Peyer's patch (tissue), 4 donors: ENCODE results near the gene LAMB3. TPM values are rescaled to one million over a fixed set of nuclear protein-coding genes. Genes with fewer than 3 reads are reported as not detected.

Experiments used
- DNase-seq, 3 donors: peaks; one replicate each; pipeline ENCODE4 v3.0.0-alpha.2; 2017 to 2019
- H3K27ac ChIP-seq, 4 donors: fragments of 200-600 bp; sonication (generic); one replicate each; pipeline ENCODE4 v1.5.1; 2016 to 2019
- H3K27me3 ChIP-seq, 2 donors: fragments of 200-600 bp; sonication (generic); one replicate each; pipeline ENCODE4 v1.5.1; 2019
- H3K36me3 ChIP-seq, 3 donors: fragments of 200-600 bp; sonication (generic); one replicate each; pipeline ENCODE4 v1.5.1; 2016 to 2019
- H3K4me1 ChIP-seq, 4 donors: fragments of 200-600 bp; sonication (generic); one replicate each; pipeline ENCODE4 v1.5.1; 2016 to 2019
- H3K4me3 ChIP-seq, 4 donors: fragments of 200-600 bp; sonication (generic); 1 replicate in 3 of 4; 2 replicates in 1 of 4; pipeline ENCODE4 v1.5.1; 2016 to 2019; ENCODE audit warnings: mild to moderate bottlenecking in 1 of 4
- H3K9me3 ChIP-seq, 4 donors: fragments of 200-600 bp; sonication (generic); one replicate each; pipeline ENCODE4 v1.5.1; 2016 to 2019; ENCODE audit warnings: mild to moderate bottlenecking in 1 of 4
- CTCF ChIP-seq, 6 experiments: fragments of 450-650 bp in 4 of 6; fragments of 200-600 bp in 2 of 6; sonication (generic) in 1 of 6; IDR thresholded peaks; one replicate each; pipeline ENCODE4 v1.5.1; 2017 to 2019; ENCODE audit warnings: antibody characterized with exemption in 6 of 6, mild to moderate bottlenecking in 3 of 6, moderate library complexity in 1 of 6
- POLR2A ChIP-seq, 2 donors: fragments of 450-650 bp; IDR thresholded peaks; one replicate each; pipeline ENCODE4 v1.5.1; 2017; ENCODE audit warnings: antibody characterized with exemption in 2 of 2, mild to moderate bottlenecking in 2 of 2, moderate library complexity in 2 of 2
- total RNA-seq, 4 donors: library from RNA; depleted of rRNA; stranded (reverse); fragments of >200 nt; gene quantifications; one replicate each; pipeline ENCODE4 v1.1.0, GENCODE V29; 2016

LAMB3 gene
- total RNA-seq, 4 donors from 2014 or later: 9.1 to 109 (median 104) TPM

GRCh38 chr1:209585672-209586071 is 66.6 kb downstream of the LAMB3 start:
- TF ChIP-seq CTCF (IDR thresholded peaks at IDR 0.05) (no peak), POLR2A (IDR thresholded peaks at IDR 0.05) (no peak)
- Histone ChIP-seq H3K4me1 (peaks cover 0 to 11% (median 0%) of the 10 kb centered on the region in 4 donors), H3K9me3 (no peaks in the 10 kb centered on the region), H3K27ac (no peak overlapping the region), H3K4me3 (peak overlapping the region in 1 of 4 donors; percentile 4), H3K27me3 (no peaks in the 10 kb centered on the region), H3K36me3 (no peaks in the 10 kb centered on the region)
- peak in 2 of 3 donors; percentile 50 to 67 for DNase-seq

GRCh38 chr1:209585197-209585596 is 67.0 kb downstream of the LAMB3 start:
- no peak overlapping the region for H3K27ac ChIP-seq
- no peak for DNase-seq
- H3K9me3 ChIP-seq: no peaks in the 10 kb centered on the region
- TF ChIP-seq CTCF (IDR thresholded peaks at IDR 0.05) (no peak), POLR2A (IDR thresholded peaks at IDR 0.05) (no peak)
- peaks cover 0 to 11% (median 0%) of the 10 kb centered on the region in 4 donors for H3K4me1 ChIP-seq
- peak overlapping the region in 1 of 4 donors; percentile 4 for H3K4me3 ChIP-seq
- no peaks in the 10 kb centered on the region for H3K36me3 ChIP-seq
- no peaks in the 10 kb centered on the region for H3K27me3 ChIP-seq

GRCh38 chr1:209584231-209584672 is 68.0 kb downstream of the LAMB3 start:
- H3K4me1 ChIP-seq: peaks cover 0 to 11% (median 0%) of the 10 kb centered on the region in 4 donors
- no peaks in the 10 kb centered on the region for H3K36me3 ChIP-seq
- DNase-seq: no peak
- no peaks in the 10 kb centered on the region for H3K9me3 ChIP-seq
- H3K27ac ChIP-seq: no peak overlapping the region
- no peak overlapping the region for H3K4me3 ChIP-seq
- H3K27me3 ChIP-seq: no peaks in the 10 kb centered on the region
- TF ChIP-seq CTCF (IDR thresholded peaks at IDR 0.05) (no peak), POLR2A (IDR thresholded peaks at IDR 0.05) (no peak)

- Histone ChIP-seq H3K27ac (no peak within 1 kb of the TSS), H3K9me3 (no peaks in the 10 kb centered on the region), H3K36me3 (no peaks in the 10 kb centered on the region), H3K27me3 (no peaks in the 10 kb centered on the region), H3K4me1 (peaks cover 0 to 11% (median 0%) of the 10 kb centered on the region in 4 donors), H3K4me3 (no peak within 1 kb of the TSS)
- no peak for DNase-seq
- TF ChIP-seq CTCF (IDR thresholded peaks at IDR 0.05) (no peak), POLR2A (IDR thresholded peaks at IDR 0.05) (no peak)
Measured at GRCh38 chr1:209583408-209583807, 68.8 kb downstream of the LAMB3 start, which contains the start of gene CAMK1G. Gene CAMK1G, plus strand, starts transcription at chr1:209583714. Its CDS starts 11,270 bp downstream, at chr1:209594984.

GRCh38 chr1:209580577-209580976 is 71.6 kb downstream of the LAMB3 start:
- no peak for DNase-seq
- Histone ChIP-seq H3K27ac (no peak overlapping the region), H3K36me3 (no peaks in the 10 kb centered on the region), H3K27me3 (no peaks in the 10 kb centered on the region), H3K4me1 (peaks cover 0 to 4% (median 0%) of the 10 kb centered on the region in 4 donors), H3K9me3 (no peaks in the 10 kb centered on the region), H3K4me3 (no peak overlapping the region)
- TF ChIP-seq CTCF (IDR thresholded peaks at IDR 0.05): no peak
- TF ChIP-seq POLR2A (IDR thresholded peaks at IDR 0.05): no peak

GRCh38 chr1:209577346-209577745 is 74.9 kb downstream of the LAMB3 start:
- Histone ChIP-seq H3K27me3 (no peaks in the 10 kb centered on the region), H3K27ac (no peak overlapping the region), H3K36me3 (no peaks in the 10 kb centered on the region), H3K9me3 (no peaks in the 10 kb centered on the region), H3K4me3 (no peak overlapping the region), H3K4me1 (no peaks in the 10 kb centered on the region)
- no peak for TF ChIP-seq CTCF (IDR thresholded peaks at IDR 0.05)
- no peak for TF ChIP-seq POLR2A (IDR thresholded peaks at IDR 0.05)
- peak in 1 of 3 donors; percentile 13 for DNase-seq
